H1 (cell line): ENCODE results near the gene ENOX2. TPM values are rescaled to one million over a fixed set of nuclear protein-coding genes. Genes with fewer than 3 reads are reported as not detected.

Experiments used
- CEBPB ChIP-seq: IDR thresholded peaks from 2 replicates; pipeline ENCODE4 v1.6.1; 2012; ENCODE audit warnings: low read depth, low read length
- RBBP5 ChIP-seq: IDR thresholded peaks from 2 replicates; pipeline ENCODE4 v1.7.1; 2012; ENCODE audit warnings: low read depth, mild to moderate bottlenecking, inconsistent platforms, low read length, moderate library complexity, borderline replicate concordance
- polyA plus RNA-seq, 7 experiments: library from polyadenylated mRNA; depleted of rRNA in 3 of 7; stranded (reverse) in 5 of 7; unstranded in 2 of 7; fragments of >200 nt in 5 of 7; fragments of 200-250 nt in 2 of 7; gene quantifications; 1 replicate in 5 of 7; 2 replicates in 1 of 7; 4 replicates in 1 of 7; pipeline versions ENCODE4 v1.2.1 to v1.2.3, GENCODE V29; 2011 to 2013; ENCODE audit warnings: missing spikeins in 2 of 7, mixed read lengths in 2 of 7
- total RNA-seq: library from RNA; stranded (reverse); fragmentation: NEBNext Ultra II Directional; extraction: Animal tissue kit (Norgen Biotek cat#: 25700); gene quantifications from 2 replicates; pipeline ENCODE4 v1.2.1, GENCODE V29; 2021

The ENOX2 gene
- total and polyA plus RNA-seq, 2 of the 8 experiments (the other 6 are each of a cell fraction or from before 2014, with no cell fraction given): 4.5 to 12.3 TPM

- no peak for TF ChIP-seq RBBP5
- TF ChIP-seq CEBPB: no peak
These were observed 75.4 kb downstream of the ENOX2 start (continued) for GRCh38 chrX:130827648-130828047.
